H9 (cell line): ENCODE data around the gene MTA1. TPM values are rescaled to one million over a fixed set of nuclear protein-coding genes. Genes with fewer than 3 reads are reported as not detected.

Experiments
- DNase-seq: peaks from one replicate; pipeline ENCODE4 v3.0.0-alpha.2; 2017
- H2AFZ ChIP-seq: one replicate; pipeline ENCODE4 v1.6.1; 2013; ENCODE audit warnings: mild to moderate bottlenecking, low read length, control low read depth, moderate library complexity
- H2AK5ac ChIP-seq: 2 replicates; pipeline ENCODE4 v1.6.1; 2013; ENCODE audit warnings: low read length, control low read depth, mixed read lengths; ENCODE audit not compliant: insufficient read length
- H2BK120ac ChIP-seq: one replicate; pipeline ENCODE4 v1.6.1; 2013; ENCODE audit warnings: low read depth, mild to moderate bottlenecking, low read length, control low read depth, inconsistent platforms; ENCODE audit not compliant: poor library complexity, severe bottlenecking
- H2BK12ac ChIP-seq: 2 replicates; pipeline ENCODE4 v1.6.1; 2013; ENCODE audit warnings: low read length, control low read depth, mixed read lengths, low read depth; ENCODE audit not compliant: insufficient read length
- H2BK15ac ChIP-seq: 2 replicates; pipeline ENCODE4 v1.6.1; 2013; ENCODE audit warnings: low read depth, low read length, control low read depth
- H2BK20ac ChIP-seq: one replicate; pipeline ENCODE4 v1.6.1; 2013; ENCODE audit warnings: low read depth, mild to moderate bottlenecking, low read length, control low read depth, inconsistent platforms; ENCODE audit not compliant: poor library complexity, severe bottlenecking
- H2BK5ac ChIP-seq: 2 replicates; pipeline ENCODE4 v1.6.1; 2013; ENCODE audit warnings: low read length, control low read depth, mixed read lengths; ENCODE audit not compliant: insufficient read length
- H3K14ac ChIP-seq: 2 replicates; pipeline ENCODE4 v1.6.1; 2013; ENCODE audit warnings: low read length, control low read depth; ENCODE audit not compliant: insufficient read depth
- H3K18ac ChIP-seq: 2 replicates; pipeline ENCODE4 v1.6.1; 2013; ENCODE audit warnings: low read depth, mild to moderate bottlenecking, mixed read lengths, low read length, control low read depth; ENCODE audit not compliant: insufficient read length
- H3K23ac ChIP-seq: 2 replicates; pipeline ENCODE4 v1.6.1; 2013; ENCODE audit warnings: low read length, control low read depth, mixed read lengths, low read depth; ENCODE audit not compliant: insufficient read length
- H3K23me2 ChIP-seq: 2 replicates; pipeline ENCODE4 v1.6.1; 2013; ENCODE audit warnings: low read depth, mild to moderate bottlenecking, mixed read lengths, low read length, control low read depth; ENCODE audit not compliant: insufficient read length, poor library complexity, severe bottlenecking
- H3K27ac ChIP-seq: 2 replicates; pipeline ENCODE4 v1.5.1; 2013; ENCODE audit warnings: low read length, control low read depth, mixed read lengths, low read depth; ENCODE audit not compliant: insufficient read length
- H3K27me3 ChIP-seq: 2 replicates; pipeline ENCODE4 v1.6.1; 2013; ENCODE audit warnings: low read length, control low read depth, inconsistent platforms; ENCODE audit not compliant: insufficient read depth
- H3K4ac ChIP-seq: 2 replicates; pipeline ENCODE4 v1.6.1; 2013; ENCODE audit warnings: low read depth, mild to moderate bottlenecking, control low read depth, inconsistent platforms, low read length, moderate library complexity
- H3K4me1 ChIP-seq: 2 replicates; pipeline ENCODE4 v1.6.1; 2013; ENCODE audit warnings: low read length, control low read depth, inconsistent platforms; ENCODE audit not compliant: insufficient read depth
- H3K4me2 ChIP-seq: 2 replicates; pipeline ENCODE4 v1.6.1; 2013; ENCODE audit warnings: low read length, control low read depth, mixed read lengths; ENCODE audit not compliant: insufficient read length, insufficient read depth
- H3K56ac ChIP-seq: 2 replicates; pipeline ENCODE4 v1.6.1; 2013; ENCODE audit warnings: low read depth, mild to moderate bottlenecking, mixed read lengths, low read length, control low read depth; ENCODE audit not compliant: insufficient read length
- H3K79me1 ChIP-seq: 2 replicates; pipeline ENCODE4 v1.6.1; 2013; ENCODE audit warnings: low read depth, mild to moderate bottlenecking, moderate library complexity, low read length, control low read depth, inconsistent platforms; ENCODE audit not compliant: insufficient read depth, poor library complexity, severe bottlenecking
- H3K79me2 ChIP-seq: 2 replicates; pipeline ENCODE4 v1.6.1; 2013; ENCODE audit warnings: low read length, control low read depth, inconsistent platforms; ENCODE audit not compliant: insufficient read depth
- H3K9ac ChIP-seq: 2 replicates; pipeline ENCODE4 v1.6.1; 2013; ENCODE audit warnings: low read length, control low read depth, mixed read lengths; ENCODE audit not compliant: insufficient read length; ENCODE audit errors: extremely low read depth
- H3K9me3 ChIP-seq: one replicate; pipeline ENCODE4 v1.6.1; 2013; ENCODE audit warnings: low read depth, low read length, inconsistent platforms; ENCODE audit not compliant: control insufficient read depth
- H3T11ph ChIP-seq: one replicate; pipeline ENCODE4 v1.6.1; 2013; ENCODE audit warnings: mild to moderate bottlenecking, low read length, control low read depth, inconsistent platforms
- H4K20me1 ChIP-seq: one replicate; pipeline ENCODE4 v1.6.1; 2013; ENCODE audit not compliant: control insufficient read depth, insufficient read length, insufficient read depth
- H4K5ac ChIP-seq: 2 replicates; pipeline ENCODE4 v1.6.1; 2013; ENCODE audit warnings: low read depth, mild to moderate bottlenecking, mixed read lengths, low read length, control low read depth; ENCODE audit not compliant: insufficient read length
- H4K8ac ChIP-seq: replicated peaks from 2 replicates; pipeline ENCODE4 v1.6.1; 2013; ENCODE audit warnings: low read length, control low read depth, mixed read lengths, low read depth; ENCODE audit not compliant: insufficient read length
- H4K91ac ChIP-seq: 2 replicates; pipeline ENCODE4 v1.6.1; 2013; ENCODE audit warnings: low read depth, mild to moderate bottlenecking, moderate library complexity, mixed read lengths, low read length, control low read depth; ENCODE audit not compliant: insufficient read length
- H3K27ac Mint-ChIP-seq, 3 experiments: 2 replicates in 2 of 3; 3 replicates in 1 of 3; pipeline ENCODE4 v1.8.0; 2020 to 2021; ENCODE audit warnings: mixed read lengths in 3 of 3, mild to moderate bottlenecking in 1 of 3, moderate library complexity in 1 of 3
- H3K27me3 Mint-ChIP-seq: 2 replicates; pipeline ENCODE4 v1.8.0; 2021; ENCODE audit warnings: low read depth, mild to moderate bottlenecking, moderate library complexity, mixed read lengths
- H3K36me3 Mint-ChIP-seq, 3 experiments: 2 replicates in 2 of 3; 3 replicates in 1 of 3; pipeline ENCODE4 v1.8.0; 2020 to 2021; ENCODE audit warnings: low read depth in 3 of 3, mixed read lengths in 3 of 3; ENCODE audit not compliant: insufficient read depth in 1 of 3
- H3K4me1 Mint-ChIP-seq, 2 experiments: 2 replicates each; pipeline ENCODE4 v1.8.0; 2020; ENCODE audit warnings: mixed read lengths in 2 of 2
- H3K4me3 Mint-ChIP-seq, 2 experiments: 2 replicates in 1 of 2; 3 replicates in 1 of 2; pipeline ENCODE4 v1.8.0; 2020 to 2021; ENCODE audit warnings: mild to moderate bottlenecking in 2 of 2, mixed read lengths in 2 of 2, moderate library complexity in 1 of 2
- H3K9me3 Mint-ChIP-seq, 2 experiments: 2 replicates in 1 of 2; 3 replicates in 1 of 2; pipeline ENCODE4 v1.8.0; 2020; ENCODE audit warnings: mild to moderate bottlenecking in 2 of 2, mixed read lengths in 2 of 2, moderate library complexity in 1 of 2
- WGBS: extraction: QIAGEN DNeasy Blood & Tissue Kit; methylation state at CpG from one replicate; pipeline ENCODE4 v1.1.7; 2013; ENCODE audit warnings: missing lambda C conversion rate, low lambda C conversion rate, mixed read lengths; ENCODE audit not compliant: insufficient read length; ENCODE audit errors: extremely low coverage; 5-methylcytosine and 5-hydroxymethylcytosine counted together
- total RNA-seq: library from RNA; stranded (reverse); gene quantifications from 2 replicates; pipeline ENCODE4 v1.2.1, GENCODE V29; 2021
- TF ChIP-seq, protein P1 (sequence below): fragments of 200-600 bp; sonication (generic); conservative IDR thresholded peaks from 3 replicates; pipeline ENCODE4 v1.8.0; 2021; ENCODE audit warnings: antibody characterized with exemption, mild to moderate bottlenecking

MTA1 gene
- total RNA-seq, 1 experiment from 2014 or later: 230 TPM

DNA sequence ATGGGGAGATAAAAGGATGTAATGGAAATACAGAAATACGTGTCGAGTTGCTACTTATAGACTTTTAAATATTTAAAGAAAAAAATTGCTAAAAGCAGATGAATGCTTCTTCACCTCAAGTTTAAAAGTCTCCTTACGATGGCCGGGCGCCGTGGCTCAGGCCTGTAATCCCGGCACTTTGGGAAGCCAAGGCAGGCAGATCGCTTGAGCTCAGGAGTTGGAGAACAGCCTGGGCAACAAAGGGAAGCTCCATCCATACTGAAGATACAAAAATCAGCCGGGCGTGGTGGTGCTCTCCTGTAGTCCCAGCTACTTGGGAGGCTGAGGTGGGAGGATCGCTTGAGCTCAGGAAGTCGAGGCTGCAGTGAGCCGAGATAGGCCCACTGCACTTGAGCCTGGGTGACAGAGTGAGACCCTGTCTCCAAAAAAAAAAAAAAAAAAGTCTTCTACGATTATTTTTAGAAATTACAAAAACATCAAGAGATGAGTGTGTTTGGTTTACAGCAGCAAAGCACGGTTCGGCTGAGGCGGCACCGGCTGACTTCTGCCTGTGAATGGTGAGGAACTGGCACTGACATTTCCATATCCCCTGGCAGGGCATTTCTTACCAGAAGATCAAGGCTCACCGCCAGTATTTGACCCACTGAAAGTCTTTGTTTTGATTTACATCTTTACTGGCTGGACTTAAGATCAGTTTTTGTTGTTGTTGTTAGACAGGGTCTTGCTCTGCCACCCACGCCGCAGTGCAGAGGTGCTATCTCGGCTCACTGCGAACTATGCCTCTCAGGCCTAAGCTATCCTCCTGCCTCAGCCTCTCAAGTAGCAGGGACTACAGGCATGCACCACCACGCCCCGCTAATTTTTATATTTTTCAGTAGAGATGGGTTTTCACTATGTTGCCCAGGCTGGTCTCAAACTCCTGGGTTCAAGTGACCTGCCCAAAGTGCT is 3.9 kb upstream of the MTA1 start:
- H3K36me3 Mint-ChIP-seq: peaks cover 3 to 19% (median 13%) of the 10 kb centered on the region in 3 experiments; a peak in 6 of 7 replicates
- Histone ChIP-seq H3K4ac (no peak overlapping the region), H3K27me3 (peaks cover 7% of the 10 kb centered on the region), H3K79me2 (peaks cover 7% of the 10 kb centered on the region; the same call in 1 of the 2 replicates), H4K5ac (no peak overlapping the region), H2BK15ac (no peak overlapping the region), H3K23me2 (peaks cover 20% of the 10 kb centered on the region), H3K27ac (no peak overlapping the region), H4K91ac (no peak overlapping the region), H3K56ac (no peak overlapping the region), H3K4me1 (no peaks in the 10 kb centered on the region), H4K8ac (no peak overlapping the region), H3T11ph (no peak overlapping the region), H3K9ac (no peak overlapping the region), H2BK12ac (no peak overlapping the region), H2BK20ac (no peak overlapping the region), H2BK120ac (no peak overlapping the region), H2AFZ (no peak overlapping the region), H3K79me1 (no peaks in the 10 kb centered on the region), H3K9me3 (no peaks in the 10 kb centered on the region), H2AK5ac (no peak overlapping the region), H4K20me1 (no peaks in the 10 kb centered on the region), H3K14ac (no peak overlapping the region), H2BK5ac (no peak overlapping the region), H3K23ac (no peak overlapping the region), H3K4me2 (no peak overlapping the region), H3K18ac (no peak overlapping the region)
- peak overlapping the region; percentile 51 to 77 for H3K4me3 Mint-ChIP-seq
- peaks cover 57% of the 10 kb centered on the region for H3K27me3 Mint-ChIP-seq
- no peak overlapping the region for H3K27ac Mint-ChIP-seq
- no peaks in the 10 kb centered on the region for H3K9me3 Mint-ChIP-seq
- no peak for DNase-seq
- H3K4me1 Mint-ChIP-seq: peaks cover 9 to 21% of the 10 kb centered on the region in 2 experiments
- TF ChIP-seq, protein P1, sequence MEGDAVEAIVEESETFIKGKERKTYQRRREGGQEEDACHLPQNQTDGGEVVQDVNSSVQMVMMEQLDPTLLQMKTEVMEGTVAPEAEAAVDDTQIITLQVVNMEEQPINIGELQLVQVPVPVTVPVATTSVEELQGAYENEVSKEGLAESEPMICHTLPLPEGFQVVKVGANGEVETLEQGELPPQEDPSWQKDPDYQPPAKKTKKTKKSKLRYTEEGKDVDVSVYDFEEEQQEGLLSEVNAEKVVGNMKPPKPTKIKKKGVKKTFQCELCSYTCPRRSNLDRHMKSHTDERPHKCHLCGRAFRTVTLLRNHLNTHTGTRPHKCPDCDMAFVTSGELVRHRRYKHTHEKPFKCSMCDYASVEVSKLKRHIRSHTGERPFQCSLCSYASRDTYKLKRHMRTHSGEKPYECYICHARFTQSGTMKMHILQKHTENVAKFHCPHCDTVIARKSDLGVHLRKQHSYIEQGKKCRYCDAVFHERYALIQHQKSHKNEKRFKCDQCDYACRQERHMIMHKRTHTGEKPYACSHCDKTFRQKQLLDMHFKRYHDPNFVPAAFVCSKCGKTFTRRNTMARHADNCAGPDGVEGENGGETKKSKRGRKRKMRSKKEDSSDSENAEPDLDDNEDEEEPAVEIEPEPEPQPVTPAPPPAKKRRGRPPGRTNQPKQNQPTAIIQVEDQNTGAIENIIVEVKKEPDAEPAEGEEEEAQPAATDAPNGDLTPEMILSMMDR: no peak
- WGBS: no CpG with 5 or more reads among the region's 25 CpGs
